ENCODE measurements around the gene RDH11.

The RDH11 gene

GRCh38 chr14:67680121-67680602, 15.4 kb downstream of the RDH11 start:
- peak overlapping the region; percentile 99 for H3K27ac ChIP-seq
- no peak for TF ChIP-seq CTCF (conservative IDR thresholded peaks at IDR 0.05)

GRCh38 chr14:67679006-67679405, 16.6 kb downstream of the RDH11 start:
- H3K27ac ChIP-seq, result peak overlapping the region; percentile 99
- no peak for TF ChIP-seq CTCF (conservative IDR thresholded peaks at IDR 0.05)

GRCh38 chr14:67675219-67675582, 20.4 kb downstream of the RDH11 start:
- H3K27ac ChIP-seq, result peak overlapping the region; percentile 99
- no peak for TF ChIP-seq CTCF (conservative IDR thresholded peaks at IDR 0.05)

GRCh38 chr14:67674480-67675218, 20.9 kb downstream of the RDH11 start, which contains the start of gene VTI1B:
Gene VTI1B (minus strand): TSS chr14:67674632. CDS start chr14:67674489, 143 bp downstream.
- TF ChIP-seq CTCF (conservative IDR thresholded peaks at IDR 0.05), result no peak; the same call in 1 of the 2 replicates
- peak within 1 kb of the TSS; percentile 99 for H3K27ac ChIP-seq

GRCh38 chr14:67674139-67674479, 21.5 kb downstream of the RDH11 start:
- H3K27ac ChIP-seq, result peak overlapping the region; percentile 99
- peak; percentile 23; the same call in 1 of the 2 replicates for TF ChIP-seq CTCF (conservative IDR thresholded peaks at IDR 0.05)

- H3K27ac ChIP-seq, result peak overlapping the region; percentile 99
- no peak for TF ChIP-seq CTCF (conservative IDR thresholded peaks at IDR 0.05)
Observed at GRCh38 chr14:67673451-67673850, 22.1 kb downstream of the RDH11 start.

- no peak overlapping the region for H3K27ac ChIP-seq
- TF ChIP-seq CTCF (conservative IDR thresholded peaks at IDR 0.05), result no peak
Observed at GRCh38 chr14:67668559-67668958, 27.0 kb downstream of the RDH11 start.
